ENCODE data around the gene FBRS. TPM values are rescaled to one million over a fixed set of nuclear protein-coding genes. Genes with fewer than 3 reads are reported as not detected.

The FBRS gene
- total and polyA plus RNA-seq, 2 of the 13 experiments (the other 11 are each of a cell fraction or from before 2014, with no cell fraction given), result 13.7 to 16.2 TPM

DNA sequence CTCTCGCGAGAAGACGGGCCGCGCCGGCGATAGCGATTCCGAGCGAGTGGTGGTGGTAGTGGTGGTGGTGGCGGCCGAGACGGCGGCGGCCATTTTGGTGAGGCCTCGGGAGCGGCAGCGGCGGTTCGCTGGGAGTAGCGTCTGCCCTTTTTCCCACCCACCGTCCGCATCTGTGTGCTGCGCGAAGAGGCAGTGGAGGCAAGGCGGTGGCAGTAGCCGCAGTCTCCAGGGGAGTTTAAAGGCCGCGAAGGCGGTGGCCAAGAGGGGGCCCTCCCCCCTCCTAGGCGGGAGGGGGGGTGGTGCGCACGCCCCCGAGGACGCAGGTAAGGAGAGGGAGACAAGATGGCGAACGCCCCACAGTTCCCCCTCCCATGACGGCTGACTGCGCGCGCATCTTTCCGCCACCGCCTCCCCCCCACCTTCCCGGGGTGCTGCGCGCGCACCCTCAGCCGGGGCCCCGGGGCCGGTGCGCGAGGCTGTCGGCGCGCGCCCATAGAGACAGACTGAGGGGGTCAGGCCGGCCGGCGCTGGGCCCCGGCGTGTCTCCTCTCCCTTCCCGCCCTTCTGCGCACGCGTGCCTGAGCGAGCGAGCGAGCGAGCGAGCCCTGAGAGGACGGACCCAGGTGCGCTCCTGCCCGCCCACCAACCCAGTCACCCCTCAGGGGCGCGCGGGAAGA, 40.0 kb downstream of the FBRS start (continued):
- no peak for TF ChIP-seq CENPX (CRISPR knock-in tag; IDR thresholded peaks at IDR 0.05)
- TF ChIP-seq, protein P1, sequence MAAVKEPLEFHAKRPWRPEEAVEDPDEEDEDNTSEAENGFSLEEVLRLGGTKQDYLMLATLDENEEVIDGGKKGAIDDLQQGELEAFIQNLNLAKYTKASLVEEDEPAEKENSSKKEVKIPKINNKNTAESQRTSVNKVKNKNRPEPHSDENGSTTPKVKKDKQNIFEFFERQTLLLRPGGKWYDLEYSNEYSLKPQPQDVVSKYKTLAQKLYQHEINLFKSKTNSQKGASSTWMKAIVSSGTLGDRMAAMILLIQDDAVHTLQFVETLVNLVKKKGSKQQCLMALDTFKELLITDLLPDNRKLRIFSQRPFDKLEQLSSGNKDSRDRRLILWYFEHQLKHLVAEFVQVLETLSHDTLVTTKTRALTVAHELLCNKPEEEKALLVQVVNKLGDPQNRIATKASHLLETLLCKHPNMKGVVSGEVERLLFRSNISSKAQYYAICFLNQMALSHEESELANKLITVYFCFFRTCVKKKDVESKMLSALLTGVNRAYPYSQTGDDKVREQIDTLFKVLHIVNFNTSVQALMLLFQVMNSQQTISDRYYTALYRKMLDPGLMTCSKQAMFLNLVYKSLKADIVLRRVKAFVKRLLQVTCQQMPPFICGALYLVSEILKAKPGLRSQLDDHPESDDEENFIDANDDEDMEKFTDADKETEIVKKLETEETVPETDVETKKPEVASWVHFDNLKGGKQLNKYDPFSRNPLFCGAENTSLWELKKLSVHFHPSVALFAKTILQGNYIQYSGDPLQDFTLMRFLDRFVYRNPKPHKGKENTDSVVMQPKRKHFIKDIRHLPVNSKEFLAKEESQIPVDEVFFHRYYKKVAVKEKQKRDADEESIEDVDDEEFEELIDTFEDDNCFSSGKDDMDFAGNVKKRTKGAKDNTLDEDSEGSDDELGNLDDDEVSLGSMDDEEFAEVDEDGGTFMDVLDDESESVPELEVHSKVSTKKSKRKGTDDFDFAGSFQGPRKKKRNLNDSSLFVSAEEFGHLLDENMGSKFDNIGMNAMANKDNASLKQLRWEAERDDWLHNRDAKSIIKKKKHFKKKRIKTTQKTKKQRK (IDR thresholded peaks at IDR 0.05; ENCODE audit: low read length), result no peak
- peak; percentile 72 for TF ChIP-seq FOXA3 (CRISPR knock-in tag; IDR thresholded peaks at IDR 0.05)
- peak; percentile 76 for TF ChIP-seq ZNF577 (CRISPR knock-in tag; IDR thresholded peaks at IDR 0.05; ENCODE audit: borderline replicate concordance, low read depth)
- TF ChIP-seq XRCC5 (optimal IDR thresholded peaks at IDR 0.05; ENCODE audit: low read length), result peak; percentile 92
- TF ChIP-seq ZNF644 (CRISPR knock-in tag; IDR thresholded peaks at IDR 0.05; ENCODE audit: low read depth), result no peak
- peak; percentile 92 for TF ChIP-seq ZNF772 (CRISPR knock-in tag; IDR thresholded peaks at IDR 0.05)
- TF ChIP-seq FOXC1 (CRISPR knock-in tag; IDR thresholded peaks at IDR 0.05; ENCODE audit: borderline replicate concordance), result peak; percentile 93; the same call in 1 of the 2 replicates
- TF ChIP-seq PAF1 (CRISPR knock-in tag; IDR thresholded peaks at IDR 0.05), result no peak
- TF ChIP-seq, protein P2, sequence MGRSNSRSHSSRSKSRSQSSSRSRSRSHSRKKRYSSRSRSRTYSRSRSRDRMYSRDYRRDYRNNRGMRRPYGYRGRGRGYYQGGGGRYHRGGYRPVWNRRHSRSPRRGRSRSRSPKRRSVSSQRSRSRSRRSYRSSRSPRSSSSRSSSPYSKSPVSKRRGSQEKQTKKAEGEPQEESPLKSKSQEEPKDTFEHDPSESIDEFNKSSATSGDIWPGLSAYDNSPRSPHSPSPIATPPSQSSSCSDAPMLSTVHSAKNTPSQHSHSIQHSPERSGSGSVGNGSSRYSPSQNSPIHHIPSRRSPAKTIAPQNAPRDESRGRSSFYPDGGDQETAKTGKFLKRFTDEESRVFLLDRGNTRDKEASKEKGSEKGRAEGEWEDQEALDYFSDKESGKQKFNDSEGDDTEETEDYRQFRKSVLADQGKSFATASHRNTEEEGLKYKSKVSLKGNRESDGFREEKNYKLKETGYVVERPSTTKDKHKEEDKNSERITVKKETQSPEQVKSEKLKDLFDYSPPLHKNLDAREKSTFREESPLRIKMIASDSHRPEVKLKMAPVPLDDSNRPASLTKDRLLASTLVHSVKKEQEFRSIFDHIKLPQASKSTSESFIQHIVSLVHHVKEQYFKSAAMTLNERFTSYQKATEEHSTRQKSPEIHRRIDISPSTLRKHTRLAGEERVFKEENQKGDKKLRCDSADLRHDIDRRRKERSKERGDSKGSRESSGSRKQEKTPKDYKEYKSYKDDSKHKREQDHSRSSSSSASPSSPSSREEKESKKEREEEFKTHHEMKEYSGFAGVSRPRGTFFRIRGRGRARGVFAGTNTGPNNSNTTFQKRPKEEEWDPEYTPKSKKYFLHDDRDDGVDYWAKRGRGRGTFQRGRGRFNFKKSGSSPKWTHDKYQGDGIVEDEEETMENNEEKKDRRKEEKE (IDR thresholded peaks at IDR 0.05), result no peak
- peak; percentile 72 for TF ChIP-seq NFYC (CRISPR knock-in tag; IDR thresholded peaks at IDR 0.05)
- TF ChIP-seq PRMT3 (CRISPR knock-in tag; IDR thresholded peaks at IDR 0.05; ENCODE audit: borderline replicate concordance, low read depth), result no peak
- TF ChIP-seq ZNF160 (CRISPR knock-in tag; IDR thresholded peaks at IDR 0.05), result peak; percentile 90; the same call in 1 of the 2 replicates
- TF ChIP-seq THAP11 (CRISPR knock-in tag; IDR thresholded peaks at IDR 0.05), result peak; percentile 99
- peak; percentile 97 for TF ChIP-seq ZNF501 (CRISPR knock-in tag; IDR thresholded peaks at IDR 0.05)
- peak; percentile 65 for TF ChIP-seq ZFP1 (CRISPR knock-in tag; IDR thresholded peaks at IDR 0.05)
- TF ChIP-seq BORCS8-MEF2B (CRISPR knock-in tag; IDR thresholded peaks at IDR 0.05), result no peak
- no peak for TF ChIP-seq SNAI1 (CRISPR knock-in tag; IDR thresholded peaks at IDR 0.05; ENCODE audit: borderline replicate concordance)
- peak; percentile 92 for TF ChIP-seq GABPB1 (CRISPR knock-in tag; IDR thresholded peaks at IDR 0.05)
- TF ChIP-seq RCOR2 (CRISPR knock-in tag; IDR thresholded peaks at IDR 0.05), result no peak; the same call in 1 of the 2 replicates
- peak; percentile 78; the same call in 1 of the 2 replicates for TF ChIP-seq ZNF335 (CRISPR knock-in tag; IDR thresholded peaks at IDR 0.05)
- TF ChIP-seq ELF3 (CRISPR knock-in tag; IDR thresholded peaks at IDR 0.05), result no peak; the same call in 1 of the 2 replicates
- peak; percentile 43 for TF ChIP-seq ZNF556 (CRISPR knock-in tag; IDR thresholded peaks at IDR 0.05; ENCODE audit: borderline replicate concordance)
- peak; percentile 89; the same call in 1 of the 2 replicates for TF ChIP-seq KLF15 (CRISPR knock-in tag; IDR thresholded peaks at IDR 0.05; ENCODE audit: borderline replicate concordance)
- peak; percentile 96 for TF ChIP-seq ZNF724P (CRISPR knock-in tag; IDR thresholded peaks at IDR 0.05; ENCODE audit: borderline replicate concordance)
- no peak; the same call in 1 of the 2 replicates for TF ChIP-seq ZNF570 (CRISPR knock-in tag; IDR thresholded peaks at IDR 0.05; ENCODE audit: borderline replicate concordance)
- TF ChIP-seq JARID2 (CRISPR knock-in tag; IDR thresholded peaks at IDR 0.05; ENCODE audit: insufficient replicate concordance), result peak; percentile 60
